H9 (cell line): ENCODE data around the gene FNDC3B. TPM values are rescaled to one million over a fixed set of nuclear protein-coding genes. Genes with fewer than 3 reads are reported as not detected.
A peak's percentile ranks its signal among the peaks of the same experiment; 100 is the strongest.

ENCODE experiments used
- DNase-seq: peaks from one replicate; pipeline ENCODE4 v3.0.0-alpha.2; 2017
- H2AFZ ChIP-seq: one replicate; pipeline ENCODE4 v1.6.1; 2013; ENCODE audit warnings: mild to moderate bottlenecking, low read length, control low read depth, moderate library complexity
- H2AK5ac ChIP-seq: 2 replicates; pipeline ENCODE4 v1.6.1; 2013; ENCODE audit warnings: low read length, control low read depth, mixed read lengths; ENCODE audit not compliant: insufficient read length
- H2BK120ac ChIP-seq: one replicate; pipeline ENCODE4 v1.6.1; 2013; ENCODE audit warnings: low read depth, mild to moderate bottlenecking, low read length, control low read depth, inconsistent platforms; ENCODE audit not compliant: poor library complexity, severe bottlenecking
- H2BK12ac ChIP-seq: 2 replicates; pipeline ENCODE4 v1.6.1; 2013; ENCODE audit warnings: low read length, control low read depth, mixed read lengths, low read depth; ENCODE audit not compliant: insufficient read length
- H2BK15ac ChIP-seq: 2 replicates; pipeline ENCODE4 v1.6.1; 2013; ENCODE audit warnings: low read depth, low read length, control low read depth
- H2BK20ac ChIP-seq: one replicate; pipeline ENCODE4 v1.6.1; 2013; ENCODE audit warnings: low read depth, mild to moderate bottlenecking, low read length, control low read depth, inconsistent platforms; ENCODE audit not compliant: poor library complexity, severe bottlenecking
- H2BK5ac ChIP-seq: 2 replicates; pipeline ENCODE4 v1.6.1; 2013; ENCODE audit warnings: low read length, control low read depth, mixed read lengths; ENCODE audit not compliant: insufficient read length
- H3K14ac ChIP-seq: 2 replicates; pipeline ENCODE4 v1.6.1; 2013; ENCODE audit warnings: low read length, control low read depth; ENCODE audit not compliant: insufficient read depth
- H3K18ac ChIP-seq: 2 replicates; pipeline ENCODE4 v1.6.1; 2013; ENCODE audit warnings: low read depth, mild to moderate bottlenecking, mixed read lengths, low read length, control low read depth; ENCODE audit not compliant: insufficient read length
- H3K23ac ChIP-seq: 2 replicates; pipeline ENCODE4 v1.6.1; 2013; ENCODE audit warnings: low read length, control low read depth, mixed read lengths, low read depth; ENCODE audit not compliant: insufficient read length
- H3K23me2 ChIP-seq: 2 replicates; pipeline ENCODE4 v1.6.1; 2013; ENCODE audit warnings: low read depth, mild to moderate bottlenecking, mixed read lengths, low read length, control low read depth; ENCODE audit not compliant: insufficient read length, poor library complexity, severe bottlenecking
- H3K27ac ChIP-seq: 2 replicates; pipeline ENCODE4 v1.5.1; 2013; ENCODE audit warnings: low read length, control low read depth, mixed read lengths, low read depth; ENCODE audit not compliant: insufficient read length
- H3K27me3 ChIP-seq: 2 replicates; pipeline ENCODE4 v1.6.1; 2013; ENCODE audit warnings: low read length, control low read depth, inconsistent platforms; ENCODE audit not compliant: insufficient read depth
- H3K4ac ChIP-seq: 2 replicates; pipeline ENCODE4 v1.6.1; 2013; ENCODE audit warnings: low read depth, mild to moderate bottlenecking, control low read depth, inconsistent platforms, low read length, moderate library complexity
- H3K4me1 ChIP-seq: 2 replicates; pipeline ENCODE4 v1.6.1; 2013; ENCODE audit warnings: low read length, control low read depth, inconsistent platforms; ENCODE audit not compliant: insufficient read depth
- H3K4me2 ChIP-seq: 2 replicates; pipeline ENCODE4 v1.6.1; 2013; ENCODE audit warnings: low read length, control low read depth, mixed read lengths; ENCODE audit not compliant: insufficient read length, insufficient read depth
- H3K56ac ChIP-seq: 2 replicates; pipeline ENCODE4 v1.6.1; 2013; ENCODE audit warnings: low read depth, mild to moderate bottlenecking, mixed read lengths, low read length, control low read depth; ENCODE audit not compliant: insufficient read length
- H3K79me1 ChIP-seq: 2 replicates; pipeline ENCODE4 v1.6.1; 2013; ENCODE audit warnings: low read depth, mild to moderate bottlenecking, moderate library complexity, low read length, control low read depth, inconsistent platforms; ENCODE audit not compliant: insufficient read depth, poor library complexity, severe bottlenecking
- H3K79me2 ChIP-seq: 2 replicates; pipeline ENCODE4 v1.6.1; 2013; ENCODE audit warnings: low read length, control low read depth, inconsistent platforms; ENCODE audit not compliant: insufficient read depth
- H3K9ac ChIP-seq: 2 replicates; pipeline ENCODE4 v1.6.1; 2013; ENCODE audit warnings: low read length, control low read depth, mixed read lengths; ENCODE audit not compliant: insufficient read length; ENCODE audit errors: extremely low read depth
- H3K9me3 ChIP-seq: one replicate; pipeline ENCODE4 v1.6.1; 2013; ENCODE audit warnings: low read depth, low read length, inconsistent platforms; ENCODE audit not compliant: control insufficient read depth
- H3T11ph ChIP-seq: one replicate; pipeline ENCODE4 v1.6.1; 2013; ENCODE audit warnings: mild to moderate bottlenecking, low read length, control low read depth, inconsistent platforms
- H4K20me1 ChIP-seq: one replicate; pipeline ENCODE4 v1.6.1; 2013; ENCODE audit not compliant: control insufficient read depth, insufficient read length, insufficient read depth
- H4K5ac ChIP-seq: 2 replicates; pipeline ENCODE4 v1.6.1; 2013; ENCODE audit warnings: low read depth, mild to moderate bottlenecking, mixed read lengths, low read length, control low read depth; ENCODE audit not compliant: insufficient read length
- H4K8ac ChIP-seq: replicated peaks from 2 replicates; pipeline ENCODE4 v1.6.1; 2013; ENCODE audit warnings: low read length, control low read depth, mixed read lengths, low read depth; ENCODE audit not compliant: insufficient read length
- H4K91ac ChIP-seq: 2 replicates; pipeline ENCODE4 v1.6.1; 2013; ENCODE audit warnings: low read depth, mild to moderate bottlenecking, moderate library complexity, mixed read lengths, low read length, control low read depth; ENCODE audit not compliant: insufficient read length
- H3K27ac Mint-ChIP-seq, 3 experiments: 2 replicates in 2 of 3; 3 replicates in 1 of 3; pipeline ENCODE4 v1.8.0; 2020 to 2021; ENCODE audit warnings: mixed read lengths in 3 of 3, mild to moderate bottlenecking in 1 of 3, moderate library complexity in 1 of 3
- H3K27me3 Mint-ChIP-seq: 2 replicates; pipeline ENCODE4 v1.8.0; 2021; ENCODE audit warnings: low read depth, mild to moderate bottlenecking, moderate library complexity, mixed read lengths
- H3K36me3 Mint-ChIP-seq, 3 experiments: 2 replicates in 2 of 3; 3 replicates in 1 of 3; pipeline ENCODE4 v1.8.0; 2020 to 2021; ENCODE audit warnings: low read depth in 3 of 3, mixed read lengths in 3 of 3; ENCODE audit not compliant: insufficient read depth in 1 of 3
- H3K4me1 Mint-ChIP-seq, 2 experiments: 2 replicates each; pipeline ENCODE4 v1.8.0; 2020; ENCODE audit warnings: mixed read lengths in 2 of 2
- H3K4me3 Mint-ChIP-seq, 2 experiments: 2 replicates in 1 of 2; 3 replicates in 1 of 2; pipeline ENCODE4 v1.8.0; 2020 to 2021; ENCODE audit warnings: mild to moderate bottlenecking in 2 of 2, mixed read lengths in 2 of 2, moderate library complexity in 1 of 2
- H3K9me3 Mint-ChIP-seq, 2 experiments: 2 replicates in 1 of 2; 3 replicates in 1 of 2; pipeline ENCODE4 v1.8.0; 2020; ENCODE audit warnings: mild to moderate bottlenecking in 2 of 2, mixed read lengths in 2 of 2, moderate library complexity in 1 of 2
- CTCF ChIP-seq: fragments of 200-600 bp; sonication (generic); conservative IDR thresholded peaks from 3 replicates; pipeline ENCODE4 v1.8.0; 2021; ENCODE audit warnings: antibody characterized with exemption, mild to moderate bottlenecking
- WGBS: extraction: QIAGEN DNeasy Blood & Tissue Kit; methylation state at CpG from one replicate; pipeline ENCODE4 v1.1.7; 2013; ENCODE audit warnings: missing lambda C conversion rate, low lambda C conversion rate, mixed read lengths; ENCODE audit not compliant: insufficient read length; ENCODE audit errors: extremely low coverage; 5-methylcytosine and 5-hydroxymethylcytosine counted together
- total RNA-seq: library from RNA; stranded (reverse); gene quantifications from 2 replicates; pipeline ENCODE4 v1.2.1, GENCODE V29; 2021

The FNDC3B gene
- total RNA-seq, 1 experiment from 2014 or later: 43.8 TPM

DNA sequence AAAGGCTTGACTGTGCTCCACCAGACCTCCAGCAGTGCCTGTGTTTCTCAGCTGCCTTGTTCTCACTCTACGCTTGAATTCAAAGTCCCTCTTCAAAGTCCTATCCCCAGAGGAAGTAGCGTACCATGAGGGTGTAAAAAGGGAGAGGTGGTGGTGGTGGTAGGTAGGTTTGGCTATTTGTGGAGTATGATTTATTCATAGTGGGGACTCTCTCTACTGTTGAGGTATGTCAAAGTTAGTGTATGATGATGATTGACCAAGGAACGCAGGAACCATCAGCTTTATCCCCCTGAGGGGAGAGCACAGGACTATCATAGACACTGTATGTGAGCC lies 271.0 kb downstream of the FNDC3B start:
- Histone ChIP-seq H3T11ph (no peak overlapping the region), H2BK15ac (no peak overlapping the region), H4K91ac (no peak overlapping the region), H3K4me2 (no peak overlapping the region), H3K9ac (no peak overlapping the region), H3K27me3 (no peaks in the 10 kb centered on the region), H4K8ac (no peak overlapping the region), H2BK20ac (no peak overlapping the region), H2BK12ac (no peak overlapping the region), H2AFZ (no peak overlapping the region), H4K20me1 (no peaks in the 10 kb centered on the region), H3K23ac (no peak overlapping the region), H2BK5ac (no peak overlapping the region), H2BK120ac (no peak overlapping the region), H2AK5ac (no peak overlapping the region), H3K23me2 (no peaks in the 10 kb centered on the region), H3K79me1 (no peaks in the 10 kb centered on the region), H3K18ac (no peak overlapping the region), H3K4ac (no peak overlapping the region), H4K5ac (no peak overlapping the region), H3K27ac (no peak overlapping the region), H3K9me3 (no peaks in the 10 kb centered on the region), H3K56ac (no peak overlapping the region), H3K14ac (no peak overlapping the region), H3K4me1 (no peaks in the 10 kb centered on the region), H3K79me2 (no peaks in the 10 kb centered on the region)
- TF ChIP-seq CTCF: no peak
- H3K27ac Mint-ChIP-seq: peak overlapping the region; percentile 30 to 85 (median 33); a peak in 1 of 7 replicates
- H3K36me3 Mint-ChIP-seq: peaks cover 21 to 50% (median 49%) of the 10 kb centered on the region in 3 experiments
- no peak overlapping the region for H3K4me3 Mint-ChIP-seq
- no peaks in the 10 kb centered on the region for H3K9me3 Mint-ChIP-seq
- no peak for DNase-seq
- H3K27me3 Mint-ChIP-seq: no peaks in the 10 kb centered on the region
- peaks cover 21 to 26% of the 10 kb centered on the region in 2 experiments for H3K4me1 Mint-ChIP-seq
- no CpG with 5 or more reads among the region's 3 CpGs for WGBS
